Small intestine (tissue), 7 donors: Measurements from ENCODE around the gene LRRD1. TPM values are rescaled to one million over a fixed set of nuclear protein-coding genes. Genes with fewer than 3 reads are reported as not detected.

Source experiments
- DNase-seq, 2 donors: peaks; one replicate each; pipeline versions ENCODE4 v3.0.0 to v3.0.0-alpha.2; 2013
- FAIRE-seq: peaks from 2 replicates; lab custom pipeline; 2012; peaks lifted over from hg19 to GRCh38; lab: Jason Lieb, UNC
- H3K27ac ChIP-seq, 3 donors: one replicate each; pipeline ENCODE4 v1.5.1; 2013; ENCODE audit warnings: low read length in 2 of 3, mild to moderate bottlenecking in 2 of 3, control low read depth in 1 of 3, inconsistent platforms in 1 of 3, low read depth in 1 of 3, moderate library complexity in 1 of 3
- H3K27me3 ChIP-seq, 3 donors: one replicate each; pipeline ENCODE4 v1.6.1; 2013; ENCODE audit warnings: low read length in 3 of 3, inconsistent platforms in 1 of 3; ENCODE audit not compliant: control insufficient read depth in 3 of 3, insufficient read depth in 3 of 3
- H3K36me3 ChIP-seq, 3 donors: one replicate each; pipeline ENCODE4 v1.6.1; 2013; ENCODE audit warnings: low read length in 3 of 3, inconsistent platforms in 1 of 3, low read depth in 1 of 3, mild to moderate bottlenecking in 1 of 3, moderate library complexity in 1 of 3; ENCODE audit not compliant: control insufficient read depth in 3 of 3, insufficient read depth in 2 of 3
- H3K4me1 ChIP-seq, 3 donors: one replicate each; pipeline ENCODE4 v1.6.1; 2013; ENCODE audit warnings: low read length in 2 of 3, inconsistent platforms in 1 of 3, low read depth in 1 of 3, mild to moderate bottlenecking in 1 of 3, moderate library complexity in 1 of 3; ENCODE audit not compliant: control insufficient read depth in 3 of 3, insufficient read depth in 2 of 3
- H3K4me3 ChIP-seq, 3 donors: one replicate each; pipeline ENCODE4 v1.5.1; 2013; ENCODE audit warnings: low read length in 3 of 3, control low read depth in 1 of 3, inconsistent platforms in 1 of 3, low read depth in 1 of 3, mild to moderate bottlenecking in 1 of 3, moderate library complexity in 1 of 3
- H3K9me3 ChIP-seq, 2 donors: one replicate each; pipeline ENCODE4 v1.6.1; 2013; ENCODE audit warnings: low read depth in 1 of 2, low read length in 1 of 2; ENCODE audit not compliant: control insufficient read depth in 2 of 2, insufficient read depth in 1 of 2
- WGBS, 3 donors: extraction: QIAGEN DNeasy Blood & Tissue Kit; methylation state at CpG; one replicate each; pipeline ENCODE4 v1.1.7; 2013; 5-methylcytosine and 5-hydroxymethylcytosine counted together
- polyA plus RNA-seq, 4 donors: library from polyadenylated mRNA; stranded (reverse) in 3 of 4; unstranded in 1 of 4; fragments of 200-250 nt in 3 of 4; fragments of 120-200 nt in 1 of 4; gene quantifications; one replicate each; pipeline versions ENCODE4 v1.2.1 to v1.2.3, GENCODE V29; 2013
- donor health status: healthy with polysubstance abuse.
- donor health status: control.
- donor health status: control.
- donor health status: Bipolar disorder and iron deficiency.
- donor health status: healthy.

Gene LRRD1
- polyA plus RNA-seq, 4 donors = 0.01 to 0.13 TPM; not detected in 2

GRCh38 chr7:92134271-92135051, 44.5 kb downstream of the LRRD1 start, which contains the start of gene CYP51A1:
Gene CYP51A1 (minus strand): TSS chr7:92134477. CDS start chr7:92134364, 113 bp downstream.
- Histone ChIP-seq H3K4me1 (peaks cover 0 to 9% (median 3%) of the 10 kb centered on the region in 3 donors), H3K9me3 (no peaks in the 10 kb centered on the region), H3K27me3 (no peaks in the 10 kb centered on the region), H3K4me3 (peak within 1 kb of the TSS; percentile 78 to 95 (median 86)), H3K36me3 (no peaks in the 10 kb centered on the region), H3K27ac (peak within 1 kb of the TSS; percentile 90 to 95 (median 93))
- peak; percentile 91 to 99 for DNase-seq
- no peak for FAIRE-seq
- WGBS, 3 donors = 0 to 1% (median 0%) methylated on average over 73 of the region's 73 CpGs

- H3K36me3 ChIP-seq = no peaks in the 10 kb centered on the region
- no peak for FAIRE-seq
- H3K9me3 ChIP-seq = no peaks in the 10 kb centered on the region
- H3K4me3 ChIP-seq = peak overlapping the region; percentile 78 to 95 (median 86)
- no peaks in the 10 kb centered on the region for H3K27me3 ChIP-seq
- H3K4me1 ChIP-seq = peaks cover 0 to 9% (median 3%) of the 10 kb centered on the region in 3 donors
- DNase-seq = peak; percentile 44 to 86
- WGBS, 3 donors = 0% methylated on average over 40 to 42 of the region's 42 CpGs
- peak overlapping the region; percentile 90 to 95 (median 93) for H3K27ac ChIP-seq
Observed at GRCh38 chr7:92133737-92134270, 45.1 kb downstream of the LRRD1 start.

- 13 to 27% (median 20%) methylated on average over 15 of the region's 15 CpGs for WGBS, 3 donors
- Histone ChIP-seq H3K4me3 (peak overlapping the region; percentile 78 to 95 (median 86)), H3K9me3 (no peaks in the 10 kb centered on the region), H3K27ac (peak overlapping the region; percentile 90 to 95 (median 93)), H3K4me1 (peaks cover 0 to 9% (median 3%) of the 10 kb centered on the region in 3 donors), H3K36me3 (peaks cover 0 to 5% (median 5%) of the 10 kb centered on the region in 3 donors), H3K27me3 (no peaks in the 10 kb centered on the region)
- FAIRE-seq (no peak), DNase-seq (peak; percentile 33 to 45)
Observed at GRCh38 chr7:92133133-92133736, 45.7 kb downstream of the LRRD1 start.

GRCh38 chr7:92131764-92132330, 47.1 kb downstream of the LRRD1 start:
- FAIRE-seq (no peak), DNase-seq (no peak)
- H3K9me3 ChIP-seq = no peaks in the 10 kb centered on the region
- H3K4me1 ChIP-seq = peaks cover 0 to 9% (median 3%) of the 10 kb centered on the region in 3 donors
- H3K27ac ChIP-seq = no peak overlapping the region
- H3K4me3 ChIP-seq = no peak overlapping the region
- 42 to 54% (median 48%) methylated on average over 4 of the region's 4 CpGs for WGBS, 3 donors
- H3K27me3 ChIP-seq = no peaks in the 10 kb centered on the region
- H3K36me3 ChIP-seq = peaks cover 4 to 8% (median 7%) of the 10 kb centered on the region in 3 donors

GRCh38 chr7:92131093-92131492, 47.8 kb downstream of the LRRD1 start:
- no peak overlapping the region for H3K4me3 ChIP-seq
- no peak for FAIRE-seq
- H3K36me3 ChIP-seq = peaks cover 4 to 9% (median 7%) of the 10 kb centered on the region in 3 donors
- no peaks in the 10 kb centered on the region for H3K27me3 ChIP-seq
- no peaks in the 10 kb centered on the region for H3K9me3 ChIP-seq
- no peak overlapping the region for H3K27ac ChIP-seq
- DNase-seq = no peak
- H3K4me1 ChIP-seq = peaks cover 0 to 9% (median 3%) of the 10 kb centered on the region in 3 donors
- 87 to 89% (median 88%) methylated on average over 5 of the region's 5 CpGs for WGBS, 3 donors

GRCh38 chr7:92121681-92122080, 57.3 kb downstream of the LRRD1 start:
- FAIRE-seq = no peak
- DNase-seq = no peak
- H3K36me3 ChIP-seq = peaks cover 6 to 26% (median 9%) of the 10 kb centered on the region in 3 donors

GRCh38 chr7:92119213-92119759, 59.7 kb downstream of the LRRD1 start:
- no peak overlapping the region for H3K27ac ChIP-seq
- no peak overlapping the region for H3K4me3 ChIP-seq
- DNase-seq (no peak), FAIRE-seq (no peak)
- no peaks in the 10 kb centered on the region for H3K9me3 ChIP-seq
- no peaks in the 10 kb centered on the region for H3K4me1 ChIP-seq
- H3K36me3 ChIP-seq = peaks cover 9 to 19% (median 12%) of the 10 kb centered on the region in 3 donors
- WGBS, 3 donors = 80 to 89% (median 88%) methylated on average over 1 of the region's 1 CpG
- H3K27me3 ChIP-seq = no peaks in the 10 kb centered on the region

More at GRCh38 chr7:92121681-92122080, 57.3 kb downstream of the LRRD1 start:
- H3K4me3 ChIP-seq = no peak overlapping the region
- no peaks in the 10 kb centered on the region for H3K9me3 ChIP-seq
- no peaks in the 10 kb centered on the region for H3K4me1 ChIP-seq
- no peaks in the 10 kb centered on the region for H3K27me3 ChIP-seq
- H3K27ac ChIP-seq = no peak overlapping the region

GRCh38 chr7:92116949-92117348, 62.0 kb downstream of the LRRD1 start:
- no peak overlapping the region for H3K4me3 ChIP-seq
- H3K27me3 ChIP-seq = no peaks in the 10 kb centered on the region
- 91 to 99% (median 93%) methylated on average over 3 of the region's 3 CpGs for WGBS, 3 donors
- FAIRE-seq = no peak
- no peak overlapping the region for H3K27ac ChIP-seq
- H3K4me1 ChIP-seq = no peaks in the 10 kb centered on the region
- no peaks in the 10 kb centered on the region for H3K9me3 ChIP-seq
- H3K36me3 ChIP-seq = peaks cover 0 to 19% (median 5%) of the 10 kb centered on the region in 3 donors
- DNase-seq = no peak
